ENCODE data around the gene DCST1. TPM values are rescaled to one million over a fixed set of nuclear protein-coding genes. Genes with fewer than 3 reads are reported as not detected.

DCST1 gene
- not detected for total RNA-seq

DNA sequence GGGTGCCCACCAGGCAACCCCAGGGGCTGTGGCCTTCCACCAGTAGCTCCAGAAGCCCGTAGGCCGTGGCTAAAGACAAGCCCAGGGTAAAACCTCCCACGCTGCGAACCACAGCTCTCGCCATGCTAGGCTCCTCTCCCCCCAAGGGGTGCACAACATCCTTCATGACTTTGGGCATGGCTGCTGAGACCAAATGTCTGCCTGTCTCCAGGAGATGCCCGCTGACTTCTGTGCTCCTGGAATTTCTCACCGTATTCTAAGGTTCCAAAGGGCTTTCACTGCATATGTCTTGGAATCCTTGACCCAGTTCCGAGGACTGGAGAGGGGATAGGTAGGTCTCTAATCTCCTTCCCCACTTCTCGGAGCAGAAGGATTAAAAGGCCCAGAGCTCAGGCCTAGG, at the start of gene DCST1, which contains the start of gene DCST2:
DCST1 (plus strand) TSS at position 301 of the 400 bp plus-strand sequence. CDS start 213 bp downstream, outside the sequence.
DCST2 (minus strand) TSS at position 258 of the 400 bp plus-strand sequence; CDS start at position 178, 80 bp downstream.
- TF ChIP-seq, protein P1, sequence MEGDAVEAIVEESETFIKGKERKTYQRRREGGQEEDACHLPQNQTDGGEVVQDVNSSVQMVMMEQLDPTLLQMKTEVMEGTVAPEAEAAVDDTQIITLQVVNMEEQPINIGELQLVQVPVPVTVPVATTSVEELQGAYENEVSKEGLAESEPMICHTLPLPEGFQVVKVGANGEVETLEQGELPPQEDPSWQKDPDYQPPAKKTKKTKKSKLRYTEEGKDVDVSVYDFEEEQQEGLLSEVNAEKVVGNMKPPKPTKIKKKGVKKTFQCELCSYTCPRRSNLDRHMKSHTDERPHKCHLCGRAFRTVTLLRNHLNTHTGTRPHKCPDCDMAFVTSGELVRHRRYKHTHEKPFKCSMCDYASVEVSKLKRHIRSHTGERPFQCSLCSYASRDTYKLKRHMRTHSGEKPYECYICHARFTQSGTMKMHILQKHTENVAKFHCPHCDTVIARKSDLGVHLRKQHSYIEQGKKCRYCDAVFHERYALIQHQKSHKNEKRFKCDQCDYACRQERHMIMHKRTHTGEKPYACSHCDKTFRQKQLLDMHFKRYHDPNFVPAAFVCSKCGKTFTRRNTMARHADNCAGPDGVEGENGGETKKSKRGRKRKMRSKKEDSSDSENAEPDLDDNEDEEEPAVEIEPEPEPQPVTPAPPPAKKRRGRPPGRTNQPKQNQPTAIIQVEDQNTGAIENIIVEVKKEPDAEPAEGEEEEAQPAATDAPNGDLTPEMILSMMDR (IDR thresholded peaks at IDR 0.05; ENCODE audit: low read depth) = no peak

- TF ChIP-seq, protein P1 (IDR thresholded peaks at IDR 0.05; ENCODE audit: low read depth) = no peak
Observed at GRCh38 chr1:154987326-154987725, 46.3 kb upstream of the DCST1 start.

DNA sequence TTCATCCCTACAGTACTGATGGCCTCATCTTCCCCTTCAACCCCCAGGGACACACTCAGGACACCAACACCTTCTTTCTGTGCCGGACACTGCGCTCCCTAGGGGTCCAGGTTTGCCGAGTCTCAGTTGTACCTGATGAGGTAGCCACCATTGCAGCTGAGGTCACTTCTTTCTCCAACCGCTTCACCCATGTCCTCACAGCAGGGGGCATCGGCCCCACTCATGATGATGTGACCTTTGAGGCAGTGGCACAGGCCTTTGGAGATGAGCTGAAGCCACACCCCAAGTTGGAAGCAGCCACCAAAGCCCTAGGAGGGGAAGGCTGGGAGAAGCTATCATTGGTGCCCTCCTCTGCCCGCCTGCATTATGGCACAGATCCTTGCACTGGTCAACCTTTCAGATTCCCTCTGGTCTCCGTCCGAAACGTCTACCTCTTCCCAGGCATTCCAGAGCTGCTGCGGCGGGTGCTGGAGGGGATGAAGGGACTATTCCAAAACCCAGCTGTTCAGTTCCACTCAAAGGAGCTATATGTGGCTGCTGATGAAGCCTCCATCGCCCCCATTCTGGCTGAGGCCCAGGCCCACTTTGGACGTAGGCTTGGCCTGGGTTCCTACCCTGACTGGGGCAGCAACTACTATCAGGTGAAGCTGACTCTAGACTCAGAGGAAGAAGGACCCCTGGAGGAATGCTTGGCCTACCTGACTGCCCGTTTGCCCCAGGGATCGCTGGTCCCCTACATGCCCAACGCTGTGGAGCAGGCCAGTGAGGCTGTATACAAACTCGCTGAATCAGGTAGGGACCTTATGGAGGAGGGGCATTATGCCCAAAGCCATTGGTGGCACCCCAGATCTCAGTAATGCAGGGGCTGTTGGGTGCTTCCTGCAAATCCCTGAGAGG, 45.3 kb upstream of the DCST1 start:
- TF ChIP-seq, protein P1 (IDR thresholded peaks at IDR 0.05; ENCODE audit: low read depth) = no peak

DNA sequence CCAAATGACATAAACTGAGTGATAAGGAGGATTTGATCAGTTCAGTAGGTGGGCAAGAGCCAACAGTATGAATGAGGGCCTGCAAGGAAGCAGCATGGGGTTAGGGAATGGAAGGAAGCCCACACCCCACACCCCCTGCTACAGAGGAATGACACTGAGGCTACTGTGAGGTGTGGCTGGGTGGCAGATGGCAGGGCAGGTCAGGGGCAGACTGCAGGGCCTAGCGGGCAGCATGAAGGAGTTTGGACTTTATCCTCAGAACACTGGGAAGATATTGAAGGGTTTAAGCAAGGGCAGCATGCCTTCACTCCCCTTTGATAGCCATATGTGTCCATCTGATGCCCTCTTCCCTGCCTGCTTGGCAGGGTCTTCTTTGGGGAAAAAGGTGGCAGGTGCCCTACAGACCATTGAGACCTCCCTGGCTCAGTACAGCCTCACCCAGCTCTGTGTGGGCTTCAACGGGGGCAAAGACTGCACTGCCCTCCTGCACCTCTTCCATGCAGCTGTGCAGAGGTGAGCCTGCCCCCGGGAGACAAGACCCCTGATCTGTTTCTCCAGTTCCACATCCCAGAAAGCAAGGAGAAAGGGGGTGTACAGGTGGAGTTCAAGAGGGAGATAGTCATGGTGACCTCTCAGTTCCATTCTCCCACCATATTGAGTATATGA, 44.3 kb upstream of the DCST1 start:
- TF ChIP-seq, protein P1 (IDR thresholded peaks at IDR 0.05; ENCODE audit: low read depth) = no peak

DNA sequence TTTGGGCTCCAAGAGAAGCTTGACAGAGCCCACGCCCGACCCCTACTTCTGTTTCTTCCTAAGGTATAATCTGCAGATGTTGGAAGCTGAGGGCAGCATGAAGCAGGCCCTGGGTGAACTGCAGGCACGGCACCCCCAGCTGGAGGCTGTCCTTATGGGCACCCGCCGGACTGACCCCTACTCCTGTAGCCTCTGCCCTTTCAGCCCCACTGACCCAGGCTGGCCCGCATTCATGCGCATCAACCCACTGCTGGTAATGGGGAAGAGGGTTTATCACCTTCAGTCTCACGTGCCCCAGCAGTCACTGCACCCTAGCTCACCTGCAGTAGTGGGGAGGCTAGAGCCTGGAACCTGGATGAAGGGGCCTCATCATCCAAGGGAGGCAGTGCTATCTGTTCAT, 43.3 kb upstream of the DCST1 start:
- TF ChIP-seq, protein P1 (IDR thresholded peaks at IDR 0.05; ENCODE audit: low read depth) = no peak

DNA sequence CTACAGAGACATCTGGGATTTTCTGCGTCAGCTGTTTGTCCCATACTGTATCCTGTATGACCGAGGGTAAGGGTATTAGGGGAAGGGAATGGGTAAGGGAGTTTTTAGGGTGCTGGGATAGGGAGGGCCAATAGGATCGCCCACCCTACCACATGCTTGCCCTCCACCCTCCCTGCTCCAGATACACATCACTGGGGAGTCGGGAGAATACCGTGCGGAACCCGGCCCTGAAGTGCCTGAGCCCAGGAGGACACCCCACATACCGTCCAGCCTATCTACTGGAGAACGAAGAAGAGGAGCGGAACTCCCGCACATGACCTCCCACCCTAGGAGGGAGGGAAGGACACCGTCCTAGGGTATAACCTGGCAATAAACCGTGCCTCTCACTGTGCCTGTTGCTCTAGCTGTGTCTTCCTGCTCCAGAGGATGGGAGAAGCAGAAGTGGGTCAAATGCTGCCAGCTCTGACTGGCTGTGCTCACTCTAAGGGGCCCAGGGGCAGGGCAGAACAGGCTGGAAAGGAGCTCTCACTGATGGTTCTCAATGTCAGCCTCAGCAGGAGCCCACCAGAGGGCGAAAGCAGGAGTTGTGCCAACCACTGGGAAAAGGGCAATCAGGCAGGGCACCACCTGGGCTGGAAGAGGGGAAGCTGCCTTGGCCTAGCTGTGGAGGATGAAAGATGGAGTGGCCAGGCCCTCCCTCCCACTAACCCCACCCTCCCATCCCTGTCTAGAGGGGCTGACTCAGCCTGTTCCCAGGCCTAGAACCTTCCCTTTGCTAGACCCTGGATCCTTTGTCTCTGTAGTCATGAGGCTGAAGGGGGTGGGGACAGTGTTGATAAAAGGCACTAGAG, 40.7 kb upstream of the DCST1 start:
- TF ChIP-seq, protein P1 (IDR thresholded peaks at IDR 0.05; ENCODE audit: low read depth) = no peak

All from subcutaneous adipose tissue (tissue), 4 donors.